Activated naive CD8-positive, alpha-beta T cell (primary cell): ENCODE data around the gene KCNH3.
"Not testable (repeated sequence)": the region's sequence is repeated elsewhere in the genome, so short reads cannot be mapped to it uniquely, and the experiment has no call there.

Source experiments
- H3K27ac Mint-ChIP-seq: one replicate; pipeline ENCODE4 v1.8.0; 2021; ENCODE audit warnings: mixed read lengths
- H3K27me3 Mint-ChIP-seq: one replicate; pipeline ENCODE4 v1.8.0; 2021; ENCODE audit warnings: mixed read lengths
- H3K36me3 Mint-ChIP-seq: one replicate; pipeline ENCODE4 v1.8.0; 2021; ENCODE audit warnings: mixed read lengths
- H3K4me1 Mint-ChIP-seq: one replicate; pipeline ENCODE4 v1.8.0; 2021; ENCODE audit warnings: low read depth, mixed read lengths
- H3K4me3 Mint-ChIP-seq: one replicate; pipeline ENCODE4 v1.8.0; 2021; ENCODE audit warnings: mild to moderate bottlenecking, mixed read lengths
- H3K9me3 Mint-ChIP-seq: one replicate; pipeline ENCODE4 v1.8.0; 2021; ENCODE audit warnings: low read depth, mixed read lengths

The KCNH3 gene

DNA sequence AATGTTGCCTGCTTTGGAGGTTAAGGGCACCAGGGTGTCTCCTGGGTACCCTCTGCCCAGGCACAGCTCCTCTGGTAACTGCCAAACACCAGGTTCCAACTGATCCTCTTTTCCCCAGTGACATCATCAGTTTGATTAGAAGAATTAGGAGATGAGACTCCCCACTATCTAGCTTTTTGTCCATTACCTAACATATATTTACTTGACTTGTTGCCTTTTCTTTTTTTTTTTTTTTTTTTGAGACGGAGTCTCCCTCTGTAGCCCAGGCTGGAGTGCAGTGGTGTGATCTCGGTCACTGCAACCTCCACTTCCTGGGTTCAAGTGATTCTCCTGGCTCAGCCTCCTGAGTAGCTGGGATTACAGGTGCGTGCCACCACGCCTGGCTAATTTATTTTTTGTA, 66.7 kb downstream of the KCNH3 start, which contains the start of gene FAM186B:
Gene FAM186B (minus strand): TSS at position 101 of the 400 bp plus-strand sequence. CDS start 162 bp downstream, outside the sequence.
- not testable (repeated sequence) for H3K27ac Mint-ChIP-seq

More for the DNA sequence above, 66.7 kb downstream of the KCNH3 start, which contains the start of gene FAM186B:
- H3K4me1 Mint-ChIP-seq, H3K27me3 Mint-ChIP-seq, H3K36me3 Mint-ChIP-seq, H3K4me3 Mint-ChIP-seq, H3K9me3 Mint-ChIP-seq: not testable (repeated sequence)
